ENCODE results near the gene TAF13.
"Not testable (repeated sequence)": the region's sequence is repeated elsewhere in the genome, so short reads cannot be mapped to it uniquely, and the experiment has no call there.

TAF13 gene

GRCh38 chr1:109091078-109091838 lies 15.5 kb upstream of the TAF13 start:
- peak; percentile 17 for DNase-seq

GRCh38 chr1:109090196-109091077 lies 14.6 kb upstream of the TAF13 start, which contains the start of gene TMEM167B:
TMEM167B (plus strand) TSS chr1:109090764; CDS start chr1:109090873, 109 bp downstream.
- DNase-seq: peak; percentile 83

GRCh38 chr1:109089242-109090015 lies 13.6 kb upstream of the TAF13 start:
- DNase-seq: peak; percentile 88

GRCh38 chr1:109084563-109085517 lies 9.0 kb upstream of the TAF13 start:
- DNase-seq: no peak

- DNase-seq: no peak
These were observed 8.1 kb upstream of the TAF13 start for GRCh38 chr1:109083923-109084322.

- no peak for DNase-seq
These were observed 7.7 kb upstream of the TAF13 start for GRCh38 chr1:109083501-109083900.

- DNase-seq: no peak
These were observed 4.8 kb upstream of the TAF13 start for GRCh38 chr1:109080441-109081082.

GRCh38 chr1:109079240-109079622 lies 3.4 kb upstream of the TAF13 start:
- DNase-seq: no peak

- DNase-seq: no peak
These were observed 2.5 kb upstream of the TAF13 start for GRCh38 chr1:109078317-109078716.

GRCh38 chr1:109069294-109069693 lies 6.5 kb downstream of the TAF13 start:
- no peak for DNase-seq

- no peak for DNase-seq
These were observed 7.9 kb downstream of the TAF13 start for GRCh38 chr1:109067883-109068282.

GRCh38 chr1:109065137-109065536 lies 10.7 kb downstream of the TAF13 start:
- no peak for DNase-seq

GRCh38 chr1:109061183-109061582 lies 14.6 kb downstream of the TAF13 start:
- DNase-seq: no peak

GRCh38 chr1:109060707-109061106 lies 15.1 kb downstream of the TAF13 start:
- DNase-seq: no peak

GRCh38 chr1:109059026-109059425 lies 16.8 kb downstream of the TAF13 start:
- DNase-seq: no peak

GRCh38 chr1:109056064-109056463 lies 19.7 kb downstream of the TAF13 start:
- no peak for DNase-seq

GRCh38 chr1:109052145-109052544 lies 23.7 kb downstream of the TAF13 start:
- DNase-seq: not testable (repeated sequence)

GRCh38 chr1:109050228-109050995 lies 25.4 kb downstream of the TAF13 start:
- DNase-seq: no peak

GRCh38 chr1:109048335-109048734 lies 27.5 kb downstream of the TAF13 start:
- DNase-seq: no peak

GRCh38 chr1:109047339-109047738 lies 28.5 kb downstream of the TAF13 start:
- no peak for DNase-seq

GRCh38 chr1:109046671-109047070 lies 29.1 kb downstream of the TAF13 start:
- no peak for DNase-seq

All from NCI-H1694 treated with DMSO at 0.1 percent for 48 hours (cell line).